AG09309 (cell line): Measurements from ENCODE around the gene ALX1.

Experiments
- DNase-seq: peaks from one replicate; pipeline ENCODE4 v3.0.0-alpha.2; 2010; ENCODE audit warnings: low read depth
- H3K4me3 ChIP-seq: 2 replicates; pipeline ENCODE4 v1.5.1; 2011; ENCODE audit warnings: mild to moderate bottlenecking, low read depth, low read length, moderate library complexity; ENCODE audit not compliant: control insufficient read depth
- CTCF ChIP-seq: IDR thresholded peaks from 2 replicates; pipeline ENCODE4 v1.5.1; 2011; ENCODE audit warnings: mild to moderate bottlenecking, low read depth, low read length, inconsistent platforms; ENCODE audit not compliant: insufficient read depth, control insufficient read depth; ENCODE audit errors: missing control alignments

ALX1 gene

GRCh38 chr12:85296362-85296761 is 16.3 kb downstream of the ALX1 start:
- H3K4me3 ChIP-seq, result no peak overlapping the region
- DNase-seq, result no peak
- TF ChIP-seq CTCF, result no peak

DNA sequence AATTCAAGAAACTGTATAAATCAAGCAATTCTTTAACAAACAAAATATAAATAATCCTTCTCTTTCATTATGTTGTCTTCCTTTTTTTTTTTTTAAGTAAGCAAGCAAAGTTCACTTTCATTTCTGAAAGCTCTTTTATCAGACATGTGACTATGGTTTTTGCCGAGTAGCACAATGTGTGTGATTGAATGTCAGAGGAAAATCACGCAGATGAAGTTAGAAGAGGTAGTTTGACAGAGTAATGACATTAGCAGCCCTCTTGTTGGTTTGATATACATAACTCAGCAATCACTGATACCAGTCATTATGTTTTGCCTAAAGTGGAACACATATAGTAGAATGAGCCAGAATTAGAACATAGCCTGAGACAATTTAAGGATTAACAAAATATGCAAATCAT is 19.0 kb downstream of the ALX1 start:
- H3K4me3 ChIP-seq, result no peak overlapping the region
- DNase-seq, result no peak
- no peak for TF ChIP-seq CTCF

DNA sequence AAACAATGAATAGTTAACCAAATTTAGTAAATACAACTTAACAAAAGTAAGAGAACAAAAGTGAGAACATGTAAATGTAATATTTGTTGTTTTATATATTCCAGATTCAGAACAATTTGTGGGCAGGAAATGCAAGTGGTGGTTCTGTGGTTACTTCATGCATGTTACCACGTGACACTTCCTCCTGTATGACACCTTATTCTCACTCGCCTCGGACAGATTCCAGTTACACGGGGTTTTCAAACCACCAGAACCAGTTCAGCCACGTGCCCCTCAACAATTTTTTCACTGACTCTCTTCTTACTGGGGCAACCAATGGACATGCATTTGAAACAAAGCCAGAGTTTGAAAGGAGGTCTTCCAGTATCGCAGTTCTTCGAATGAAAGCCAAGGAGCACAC is 21.0 kb downstream of the ALX1 start:
- TF ChIP-seq CTCF, result no peak
- no peak for DNase-seq
- no peak overlapping the region for H3K4me3 ChIP-seq

- no peak overlapping the region for H3K4me3 ChIP-seq
- no peak for DNase-seq
- no peak for TF ChIP-seq CTCF
Observed at GRCh38 chr12:85308374-85308773, 28.4 kb downstream of the ALX1 start.

DNA sequence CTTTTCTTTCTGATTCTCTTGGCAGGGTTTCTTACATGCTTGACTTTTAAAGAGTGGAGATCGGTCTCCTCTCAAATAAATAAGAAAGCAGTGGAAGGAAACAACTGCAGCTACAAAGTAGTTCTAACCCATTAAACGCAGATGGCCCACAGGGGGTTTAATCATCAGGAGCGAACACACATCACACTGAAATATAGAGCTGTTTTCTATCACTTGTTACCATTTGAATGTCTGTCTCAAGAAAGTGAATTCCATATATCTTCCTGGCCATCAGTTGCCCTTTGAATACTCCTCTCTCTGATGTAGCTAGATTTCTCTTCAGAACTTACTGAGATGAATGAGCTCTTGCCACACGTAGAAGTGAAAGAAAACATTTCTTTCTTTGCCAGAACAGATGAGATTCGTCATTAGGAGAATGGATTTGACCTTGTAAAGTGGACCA is 29.1 kb downstream of the ALX1 start:
- no peak for TF ChIP-seq CTCF
- no peak for DNase-seq

DNA sequence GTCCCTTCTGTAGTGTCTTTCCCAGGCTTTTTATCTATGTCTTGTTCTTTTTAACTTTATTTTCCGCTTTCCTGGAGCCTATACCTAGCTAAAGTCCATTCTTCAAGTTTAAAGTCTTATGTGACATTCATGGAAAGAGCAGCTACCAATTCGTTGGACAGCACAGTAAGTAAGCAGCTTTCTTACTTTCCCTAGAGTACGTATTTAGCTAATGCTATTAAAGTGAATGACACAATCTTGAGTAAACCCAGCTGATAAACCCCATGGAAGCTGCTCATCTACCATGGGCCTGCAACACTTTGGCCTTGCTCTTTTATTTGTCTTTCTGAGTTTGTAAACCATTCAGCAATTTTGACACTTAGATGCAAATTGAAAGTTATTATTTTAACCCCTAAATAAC is 30.0 kb downstream of the ALX1 start:
- DNase-seq, result no peak
- no peak for TF ChIP-seq CTCF
- no peak overlapping the region for H3K4me3 ChIP-seq

More for the DNA sequence above, 29.1 kb downstream of the ALX1 start:
- H3K4me3 ChIP-seq, result no peak overlapping the region
